Loucy (cell line): ENCODE measurements around the gene BMP6.

Experiments
- CTCF ChIP-seq: fragments of 200-600 bp; sonication (generic); conservative IDR thresholded peaks from 2 replicates; pipeline ENCODE4 v1.5.1; 2014; ENCODE audit warnings: mild to moderate bottlenecking, antibody characterized with exemption, low read length
- EZH2phosphoT487 ChIP-seq: fragments of 200-600 bp; IDR thresholded peaks from 2 replicates; pipeline ENCODE4 v1.6.1; 2018; ENCODE audit warnings: antibody characterized with exemption, mild to moderate bottlenecking, moderate library complexity, borderline replicate concordance

GRCh38 chr6:7803214-7803613 lies 77.3 kb downstream of the BMP6 start:
- TF ChIP-seq CTCF (no peak), EZH2phosphoT487 (no peak)
